GM21515 (cell line): ENCODE measurements around the gene CNDP1.

Experiments used
- ATAC-seq: cut with Tn5 transposase; IDR thresholded peaks from one replicate; pipeline ENCODE4 v1.9.1; 2021; ENCODE audit not compliant: unreplicated experiment

Gene CNDP1

DNA sequence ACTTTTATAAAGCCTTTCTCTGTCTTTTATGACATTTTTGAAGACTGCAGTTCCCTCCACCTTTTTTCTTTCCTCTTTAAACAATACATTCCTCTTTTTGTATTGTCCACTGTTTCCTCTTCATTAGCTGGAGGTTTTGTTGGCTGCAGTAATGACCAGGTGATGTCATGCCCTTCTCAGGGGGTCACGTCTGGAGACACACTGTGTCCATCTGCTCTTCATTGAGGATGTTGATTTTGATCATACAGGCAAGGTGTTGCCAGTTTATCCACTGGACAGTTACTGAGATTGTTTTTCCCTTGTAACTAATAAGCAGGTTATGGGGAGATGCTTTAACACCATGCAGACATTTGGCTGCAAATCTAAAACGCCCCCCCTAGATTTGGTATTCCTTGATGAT is 83.2 kb downstream of the CNDP1 start:
- no peak for ATAC-seq

DNA sequence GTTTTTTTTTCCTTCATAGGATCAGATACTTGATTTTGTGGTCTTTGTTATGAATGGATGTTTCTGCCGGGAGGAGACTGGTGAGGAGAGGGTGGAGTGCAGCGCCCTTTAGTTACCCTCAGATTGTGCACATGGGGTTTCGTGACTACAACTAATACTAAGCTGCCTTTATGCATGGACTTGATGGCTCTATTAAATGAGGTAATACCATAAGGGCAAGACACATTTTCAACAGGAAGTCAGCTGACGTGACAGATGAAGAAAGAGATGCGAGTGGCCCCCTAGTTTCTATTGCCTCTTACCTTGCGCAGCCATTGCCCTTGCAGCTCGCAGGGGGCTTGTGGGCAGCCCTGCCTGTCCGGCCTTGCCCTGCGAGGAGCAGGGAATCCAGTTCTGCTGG is 87.8 kb downstream of the CNDP1 start:
- no peak for ATAC-seq

DNA sequence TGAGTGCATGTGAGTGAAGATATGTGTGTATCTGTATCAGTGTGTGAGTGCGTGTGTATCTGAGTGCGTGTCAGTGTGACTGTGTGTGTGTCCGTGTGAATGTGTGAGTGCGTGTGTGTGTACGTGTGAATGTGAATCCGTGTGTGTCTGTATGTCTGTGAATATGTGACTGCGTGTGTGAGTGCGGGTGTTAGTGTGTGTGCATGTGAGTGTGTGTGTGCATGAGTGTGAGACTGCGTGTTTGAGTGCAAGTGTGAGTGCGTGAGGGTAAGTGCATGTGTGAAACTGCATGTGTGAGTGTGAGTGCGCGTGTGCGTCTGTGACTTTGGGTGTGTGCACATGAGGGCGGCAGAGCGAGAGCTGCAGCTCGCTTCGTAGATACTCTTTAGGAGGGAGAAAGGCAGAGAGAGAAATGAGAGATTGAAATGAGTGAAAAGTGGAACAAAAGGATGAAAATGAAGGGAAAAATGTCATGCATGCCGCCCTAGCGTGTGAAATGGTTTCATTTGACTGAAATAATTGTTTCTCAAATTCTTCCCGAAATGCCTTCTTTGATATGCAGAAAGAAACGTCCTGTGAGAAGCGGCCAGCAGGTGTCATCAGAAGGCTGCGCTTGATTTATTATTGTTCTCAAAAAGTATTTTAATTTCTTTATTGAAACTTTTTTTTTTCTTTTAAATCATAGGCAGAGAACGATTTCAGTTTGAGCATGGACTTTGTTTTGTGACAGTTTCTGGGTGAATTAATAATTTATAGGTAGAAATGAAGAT is 88.9 kb downstream of the CNDP1 start:
- ATAC-seq = no peak

DNA sequence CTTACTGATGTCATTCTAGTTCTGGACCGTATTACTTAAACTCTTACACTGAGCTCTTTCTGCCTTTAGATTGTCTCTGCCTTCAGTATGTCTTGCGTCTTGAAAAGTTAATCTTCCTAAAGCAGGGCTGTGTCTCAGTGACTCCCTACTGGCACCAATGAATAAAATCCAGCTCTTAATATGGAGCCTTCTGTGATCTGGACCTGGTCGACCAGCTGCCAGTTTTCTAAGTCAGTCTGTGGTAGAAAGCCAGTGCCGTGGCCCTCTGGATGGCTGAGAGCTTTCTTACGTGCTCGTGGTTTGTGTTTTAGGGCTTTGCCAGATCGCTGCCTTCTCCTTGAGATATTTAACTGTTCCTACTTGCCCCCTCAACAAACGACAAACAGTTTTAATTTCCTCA is 90.2 kb downstream of the CNDP1 start:
- ATAC-seq = no peak

DNA sequence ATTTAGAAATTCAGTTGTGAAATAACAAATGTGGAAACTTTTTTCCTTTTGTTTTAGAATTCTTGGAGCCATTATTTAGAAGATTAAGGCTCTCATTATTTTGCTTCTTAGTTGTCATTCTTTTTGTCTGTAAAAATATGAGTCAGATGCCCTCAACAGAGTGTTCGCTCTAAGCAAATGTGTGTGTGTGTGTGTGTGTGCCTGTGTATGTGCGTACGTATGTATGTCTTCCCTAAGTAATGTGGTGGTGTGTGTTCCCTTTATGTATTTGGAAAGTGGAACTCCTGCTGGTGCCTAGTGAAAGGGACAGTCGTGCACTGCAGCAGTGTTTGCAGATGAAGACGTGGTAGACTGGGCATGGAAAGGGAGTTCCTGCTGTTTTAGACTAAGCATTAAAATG is 90.9 kb downstream of the CNDP1 start:
- no peak for ATAC-seq

DNA sequence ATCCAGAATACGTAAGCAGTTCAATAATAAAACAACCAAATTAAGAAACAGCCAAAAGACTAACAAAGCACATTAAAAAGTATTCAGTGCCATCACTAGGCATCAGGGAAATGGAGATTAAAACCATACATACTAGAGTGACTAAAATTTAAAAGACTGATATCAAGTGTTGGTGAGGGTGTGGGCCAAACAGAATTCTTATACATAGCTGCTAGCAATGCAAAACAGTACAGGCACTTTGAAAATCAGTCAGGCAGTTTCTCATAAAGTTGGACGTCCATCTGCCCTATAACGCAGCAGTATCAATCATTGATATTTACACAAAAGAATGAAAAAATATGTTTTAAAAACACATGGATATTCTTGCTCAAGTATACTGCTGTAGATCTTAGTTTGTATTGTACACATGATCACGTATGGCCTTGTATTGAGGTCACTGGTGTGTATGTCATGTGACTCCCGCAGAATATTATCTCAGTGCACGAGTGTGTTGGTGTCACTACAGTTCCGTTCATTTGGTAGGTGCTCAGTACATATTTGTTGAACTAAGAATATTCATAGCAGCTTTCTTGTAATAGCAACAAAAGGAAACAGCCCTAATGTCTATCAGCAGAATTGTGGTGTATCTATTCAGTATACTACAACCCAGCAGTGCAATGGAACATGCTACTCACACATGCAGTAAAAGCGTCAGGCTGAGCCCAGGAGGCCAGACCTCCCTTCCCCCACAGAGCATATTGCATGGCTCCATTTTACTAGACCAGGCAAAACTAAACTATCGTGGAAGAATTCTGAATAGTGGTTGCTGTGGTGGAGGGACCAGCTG is 92.0 kb downstream of the CNDP1 start:
- no peak for ATAC-seq

DNA sequence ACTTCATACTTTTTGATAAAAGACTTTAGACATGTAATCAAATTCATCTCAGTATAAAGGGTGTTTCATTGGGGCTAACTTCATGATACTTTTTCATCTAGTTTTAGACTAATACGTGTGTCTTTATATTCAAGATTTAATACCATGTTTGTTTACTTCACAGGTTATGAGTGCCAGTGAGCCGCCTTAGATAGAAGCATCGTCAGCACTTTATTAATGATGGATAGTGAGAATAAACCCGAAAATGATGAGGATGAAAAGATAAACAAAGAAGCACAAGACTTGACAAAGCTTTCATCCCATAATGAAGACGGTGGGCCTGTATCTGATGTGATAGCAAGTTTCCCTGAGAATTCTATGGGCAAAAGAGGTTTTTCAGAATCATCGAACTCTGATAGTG is 96.5 kb downstream of the CNDP1 start:
- no peak for ATAC-seq

DNA sequence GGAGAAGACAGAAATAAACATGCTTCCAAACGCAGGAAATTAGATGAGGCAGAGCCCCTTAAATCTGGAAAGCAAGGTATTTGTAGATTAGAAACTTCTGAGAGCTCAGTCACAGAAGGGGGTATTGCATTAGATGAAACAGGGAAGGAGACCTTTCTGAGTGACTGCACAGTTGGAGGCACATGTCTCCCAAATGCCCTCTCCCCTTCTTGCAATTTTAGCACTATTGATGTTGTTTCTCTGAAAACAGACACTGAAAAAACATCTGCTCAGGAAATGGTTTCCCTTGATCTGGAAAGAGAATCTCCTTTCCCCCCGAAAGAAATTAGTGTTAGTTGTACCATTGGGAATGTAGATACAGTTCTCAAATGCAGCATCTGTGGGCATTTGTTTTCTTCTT is 96.9 kb downstream of the CNDP1 start:
- ATAC-seq = no peak

DNA sequence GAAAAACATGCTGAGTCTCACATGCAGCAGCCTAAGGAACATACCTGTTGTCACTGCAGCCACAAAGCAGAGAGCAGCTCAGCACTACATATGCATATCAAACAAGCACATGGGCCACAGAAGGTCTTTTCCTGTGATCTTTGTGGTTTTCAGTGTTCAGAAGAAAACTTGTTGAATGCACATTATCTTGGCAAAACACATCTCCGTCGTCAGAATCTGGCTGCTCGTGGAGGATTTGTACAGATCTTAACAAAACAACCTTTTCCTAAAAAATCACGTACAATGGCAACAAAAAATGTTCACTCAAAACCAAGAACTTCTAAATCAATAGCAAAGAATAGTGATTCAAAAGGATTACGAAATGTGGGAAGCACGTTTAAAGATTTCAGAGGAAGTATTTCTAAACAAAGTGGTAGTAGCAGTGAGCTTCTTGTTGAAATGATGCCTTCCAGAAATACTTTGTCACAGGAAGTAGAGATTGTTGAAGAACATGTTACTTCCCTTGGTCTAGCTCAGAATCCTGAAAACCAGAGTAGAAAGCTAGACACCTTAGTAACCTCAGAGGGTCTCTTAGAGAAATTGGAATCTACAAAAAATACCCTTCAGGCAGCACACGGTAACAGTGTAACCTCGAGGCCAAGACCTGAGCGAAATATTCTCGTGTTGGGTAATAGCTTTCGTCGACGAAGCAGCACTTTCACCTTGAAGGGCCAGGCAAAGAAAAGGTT is 97.5 kb downstream of the CNDP1 start:
- no peak for ATAC-seq

DNA sequence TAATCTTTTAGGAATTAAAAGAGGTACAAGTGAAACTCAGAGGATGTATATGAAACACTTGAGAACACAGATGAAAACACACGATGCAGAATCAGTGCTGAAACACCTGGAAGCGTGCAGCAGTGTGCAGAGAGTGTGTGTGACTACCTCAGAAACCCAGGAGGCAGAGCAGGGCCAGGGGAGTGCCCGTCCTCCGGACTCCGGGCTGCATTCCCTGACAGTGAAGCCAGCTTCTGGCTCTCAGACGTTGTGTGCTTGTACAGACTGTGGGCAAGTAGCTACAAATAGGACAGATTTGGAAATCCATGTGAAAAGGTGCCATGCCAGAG is 98.0 kb downstream of the CNDP1 start:
- ATAC-seq = no peak

DNA sequence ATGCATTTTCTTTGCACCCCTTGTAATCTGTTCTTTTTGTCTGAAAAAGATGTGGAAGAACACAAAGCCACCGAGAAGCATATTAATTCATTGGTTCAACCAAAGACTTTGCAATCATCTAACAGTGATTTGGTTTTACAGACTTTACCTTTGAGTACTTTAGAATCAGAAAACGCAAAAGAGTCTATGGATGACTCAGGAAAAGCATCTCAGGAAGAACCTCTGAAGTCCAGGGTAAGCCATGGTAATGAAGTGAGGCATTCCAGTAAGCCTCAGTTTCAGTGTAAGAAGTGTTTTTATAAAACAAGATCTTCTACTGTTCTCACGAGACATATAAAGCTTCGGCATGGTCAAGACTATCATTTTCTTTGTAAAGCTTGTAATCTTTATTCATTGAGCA is 98.6 kb downstream of the CNDP1 start:
- ATAC-seq = no peak

DNA sequence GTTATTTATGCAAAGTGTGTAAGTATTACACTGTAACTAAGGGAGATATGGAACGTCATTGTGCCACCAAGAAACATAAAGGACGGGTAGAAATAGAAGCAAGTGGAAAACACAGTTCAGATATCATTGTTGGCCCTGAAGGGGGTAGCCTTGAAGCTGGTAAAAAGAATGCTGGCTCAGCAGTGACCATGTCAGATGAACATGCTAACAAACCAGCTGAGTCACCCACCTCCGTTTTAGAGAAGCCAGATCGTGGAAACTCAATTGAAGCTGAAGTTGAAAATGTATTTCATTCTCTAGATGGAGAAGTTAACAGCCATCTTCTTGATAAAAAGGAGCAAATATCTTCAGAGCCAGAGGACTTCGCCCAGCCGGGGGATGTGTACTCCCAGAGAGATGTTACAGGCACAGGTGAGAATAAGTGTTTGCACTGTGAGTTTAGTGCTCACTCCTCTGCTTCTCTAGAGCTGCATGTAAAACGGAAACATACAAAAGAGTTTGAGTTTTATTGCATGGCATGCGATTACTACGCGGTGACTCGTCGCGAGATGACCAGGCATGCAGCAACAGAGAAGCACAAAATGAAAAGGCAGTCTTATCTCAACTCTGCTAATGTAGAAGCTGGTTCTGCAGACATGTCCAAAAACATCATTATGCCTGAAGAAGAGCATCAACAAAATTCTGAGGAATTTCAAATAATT is 99.5 kb downstream of the CNDP1 start:
- no peak for ATAC-seq

DNA sequence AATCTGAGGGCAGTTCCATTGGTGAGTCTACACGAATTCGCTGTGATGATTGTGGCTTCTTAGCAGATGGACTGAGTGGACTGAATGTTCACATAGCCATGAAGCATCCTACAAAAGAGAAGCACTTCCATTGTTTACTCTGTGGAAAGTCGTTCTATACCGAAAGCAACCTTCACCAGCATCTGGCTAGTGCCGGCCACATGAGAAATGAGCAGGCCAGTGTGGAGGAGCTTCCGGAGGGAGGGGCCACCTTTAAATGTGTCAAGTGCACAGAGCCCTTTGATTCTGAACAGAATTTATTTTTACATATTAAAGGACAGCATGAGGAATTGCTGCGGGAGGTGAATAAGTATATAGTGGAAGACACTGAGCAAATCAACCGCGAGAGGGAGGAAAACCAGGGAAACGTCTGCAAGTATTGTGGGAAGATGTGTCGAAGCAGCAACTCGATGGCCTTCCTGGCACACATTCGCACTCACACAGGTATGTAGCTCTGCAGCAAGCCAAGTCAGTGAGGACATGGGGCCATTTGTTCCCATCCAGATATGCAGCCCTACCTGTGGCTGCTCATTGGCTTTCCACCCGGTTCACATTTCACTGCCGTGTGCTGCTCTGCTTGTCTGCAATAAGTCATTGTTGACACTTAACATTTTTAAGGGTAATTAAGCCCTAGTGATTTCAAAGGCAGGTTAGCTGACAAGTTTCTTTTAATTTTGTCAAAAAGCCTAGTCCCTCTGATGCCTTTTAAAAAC is 101.1 kb downstream of the CNDP1 start:
- no peak for ATAC-seq
